ENCODE measurements around the gene FSTL4. TPM values are rescaled to one million over a fixed set of nuclear protein-coding genes. Genes with fewer than 3 reads are reported as not detected.

The FSTL4 gene
- total RNA-seq, 1 experiment from 2014 or later, result 2.7 TPM

- Mint-ChIP-seq H3K36me3 (ENCODE audit: insufficient read depth, unreplicated experiment) (no peaks in the 10 kb centered on the region), H3K4me1 (ENCODE audit: low read depth, unreplicated experiment) (no peaks in the 10 kb centered on the region), H3K9me3 (ENCODE audit: unreplicated experiment) (no peaks in the 10 kb centered on the region), H3K27me3 (ENCODE audit: insufficient read depth, unreplicated experiment) (peaks cover 2% of the 10 kb centered on the region), H3K4me3 (ENCODE audit: unreplicated experiment) (no peak overlapping the region), H3K27ac (ENCODE audit: unreplicated experiment) (no peak overlapping the region)
- H3K27me3 ChIP-seq (replicated peaks; ENCODE audit: control insufficient read depth, insufficient read depth, low read length), result no peaks in the 10 kb centered on the region; the same call in 1 of the 2 replicates
- ChIA-PET POLR2A (no interaction called here), CTCF (interaction anchor here (0.6 kb wide), 1 partner anchor 53 kb away, joined by 3 read pairs; no protein-coding TSS in a partner anchor)
- no peak for DNase-seq
- no peak overlapping the region for H3K4me3 ChIP-seq (ENCODE audit: low read depth, low read length)
- intact Hi-C loops (cut with micrococcal nuclease; ENCODE audit: unreplicated experiment), result no loop called here
- no peaks in the 10 kb centered on the region for H3K9me3 ChIP-seq
- H3K36me3 ChIP-seq (ENCODE audit: control insufficient read depth, insufficient read depth, low read length), result no peaks in the 10 kb centered on the region
- no peak for TF ChIP-seq CTCF (IDR thresholded peaks at IDR 0.05; ENCODE audit: insufficient read depth in 1 of 2, low read depth in 1 of 2, low read length in 1 of 2, severe bottlenecking in 1 of 2, unreplicated experiment in 1 of 2)
- no peaks in the 10 kb centered on the region for H3K4me1 ChIP-seq
- BruUV-seq (replicated peaks), result no TSS peak
These were observed 286.0 kb downstream of the FSTL4 start for GRCh38 chr5:133326361-133326760.

GRCh38 chr5:133325864-133326263 lies 286.5 kb downstream of the FSTL4 start:
- Mint-ChIP-seq H3K9me3 (ENCODE audit: unreplicated experiment) (no peaks in the 10 kb centered on the region), H3K4me1 (ENCODE audit: low read depth, unreplicated experiment) (no peaks in the 10 kb centered on the region), H3K4me3 (ENCODE audit: unreplicated experiment) (no peak overlapping the region), H3K27me3 (ENCODE audit: insufficient read depth, unreplicated experiment) (peaks cover 2% of the 10 kb centered on the region), H3K27ac (ENCODE audit: unreplicated experiment) (no peak overlapping the region), H3K36me3 (ENCODE audit: insufficient read depth, unreplicated experiment) (no peaks in the 10 kb centered on the region)
- H3K27me3 ChIP-seq (replicated peaks; ENCODE audit: control insufficient read depth, insufficient read depth, low read length), result no peaks in the 10 kb centered on the region; the same call in 1 of the 2 replicates
- POLR2A ChIA-PET, result no interaction called here
- BruUV-seq (replicated peaks), result no TSS peak
- no peak overlapping the region for H3K4me3 ChIP-seq (ENCODE audit: low read depth, low read length)
- CTCF ChIA-PET, result no interaction called here
- H3K9me3 ChIP-seq, result no peaks in the 10 kb centered on the region
- H3K36me3 ChIP-seq (ENCODE audit: control insufficient read depth, insufficient read depth, low read length), result no peaks in the 10 kb centered on the region
- H3K4me1 ChIP-seq, result no peaks in the 10 kb centered on the region
- DNase-seq, result no peak
- no peak for TF ChIP-seq CTCF (IDR thresholded peaks at IDR 0.05; ENCODE audit: insufficient read depth in 1 of 2, low read depth in 1 of 2, low read length in 1 of 2, severe bottlenecking in 1 of 2, unreplicated experiment in 1 of 2)
- intact Hi-C loops (cut with micrococcal nuclease; ENCODE audit: unreplicated experiment), result no loop called here

GRCh38 chr5:133324926-133325325 lies 287.4 kb downstream of the FSTL4 start:
- H3K27me3 Mint-ChIP-seq (ENCODE audit: insufficient read depth, unreplicated experiment), result peaks cover 2% of the 10 kb centered on the region
- no TSS peak for BruUV-seq (replicated peaks)
- Histone ChIP-seq H3K9me3 (no peaks in the 10 kb centered on the region), H3K4me1 (no peaks in the 10 kb centered on the region), H3K4me3 (ENCODE audit: low read depth, low read length) (no peak overlapping the region), H3K27me3 (replicated peaks; ENCODE audit: control insufficient read depth, insufficient read depth, low read length) (no peaks in the 10 kb centered on the region; the same call in 1 of the 2 replicates), H3K36me3 (ENCODE audit: control insufficient read depth, insufficient read depth, low read length) (no peaks in the 10 kb centered on the region)
- no peaks in the 10 kb centered on the region for H3K9me3 Mint-ChIP-seq (ENCODE audit: unreplicated experiment)
- H3K4me3 Mint-ChIP-seq (ENCODE audit: unreplicated experiment), result no peak overlapping the region
- CTCF ChIA-PET, result no interaction called here
- no peak for TF ChIP-seq CTCF (IDR thresholded peaks at IDR 0.05; ENCODE audit: insufficient read depth in 1 of 2, low read depth in 1 of 2, low read length in 1 of 2, severe bottlenecking in 1 of 2, unreplicated experiment in 1 of 2)
- DNase-seq, result no peak
- no peaks in the 10 kb centered on the region for H3K36me3 Mint-ChIP-seq (ENCODE audit: insufficient read depth, unreplicated experiment)
- intact Hi-C loops (cut with micrococcal nuclease; ENCODE audit: unreplicated experiment), result no loop called here
- no peaks in the 10 kb centered on the region for H3K4me1 Mint-ChIP-seq (ENCODE audit: low read depth, unreplicated experiment)
- no peak overlapping the region for H3K27ac Mint-ChIP-seq (ENCODE audit: unreplicated experiment)
- POLR2A ChIA-PET, result no interaction called here
